ENCODE data around the gene CDHR2.
"Not testable (repeated sequence)": the region's sequence is repeated elsewhere in the genome, so short reads cannot be mapped to it uniquely, and the experiment has no call there.

The CDHR2 gene

GRCh38 chr5:176542596-176543427 is 6.3 kb upstream of the CDHR2 start:
- peak; percentile 61 for DNase-seq

DNA sequence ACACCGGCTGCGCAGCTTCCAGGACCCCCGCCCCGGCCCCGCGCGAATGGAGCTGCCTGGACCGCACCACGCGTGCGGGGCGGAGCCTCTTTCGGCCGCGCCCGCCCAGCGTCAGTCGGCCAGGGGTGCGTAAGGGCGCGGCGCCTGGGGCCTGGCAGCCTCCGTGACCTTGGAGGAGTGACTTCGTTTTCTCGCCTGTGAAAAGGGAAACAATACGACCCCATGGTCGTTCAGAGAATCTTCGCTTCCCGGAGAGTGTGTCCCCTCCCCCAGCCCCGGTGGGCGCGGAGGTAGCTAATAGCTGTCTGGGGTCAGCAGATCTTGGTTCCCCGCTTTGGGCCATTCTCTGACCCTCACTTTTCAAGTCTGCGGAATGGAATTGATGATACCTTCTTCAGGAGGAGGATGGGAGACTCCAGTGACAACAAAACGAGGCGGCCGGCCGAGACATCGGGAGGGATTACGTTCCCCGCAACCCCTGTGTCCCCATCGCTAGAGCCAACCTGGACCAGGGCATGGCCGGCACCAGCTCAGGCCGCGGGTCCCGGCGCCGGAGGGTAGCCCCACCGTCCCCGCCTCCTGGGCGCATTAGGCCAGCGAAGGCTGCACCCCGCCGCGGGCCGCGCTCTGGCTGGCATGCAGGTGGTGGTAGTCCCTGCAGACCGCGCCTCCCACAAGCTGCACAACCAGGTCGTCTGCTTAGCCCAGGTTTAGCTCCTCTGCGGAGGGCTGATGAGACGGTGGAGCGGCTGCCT is 5.5 kb upstream of the CDHR2 start:
- peak; percentile 61 for DNase-seq

- DNase-seq, result no peak
These were observed 3.8 kb upstream of the CDHR2 start for GRCh38 chr5:176545388-176545736.

DNA sequence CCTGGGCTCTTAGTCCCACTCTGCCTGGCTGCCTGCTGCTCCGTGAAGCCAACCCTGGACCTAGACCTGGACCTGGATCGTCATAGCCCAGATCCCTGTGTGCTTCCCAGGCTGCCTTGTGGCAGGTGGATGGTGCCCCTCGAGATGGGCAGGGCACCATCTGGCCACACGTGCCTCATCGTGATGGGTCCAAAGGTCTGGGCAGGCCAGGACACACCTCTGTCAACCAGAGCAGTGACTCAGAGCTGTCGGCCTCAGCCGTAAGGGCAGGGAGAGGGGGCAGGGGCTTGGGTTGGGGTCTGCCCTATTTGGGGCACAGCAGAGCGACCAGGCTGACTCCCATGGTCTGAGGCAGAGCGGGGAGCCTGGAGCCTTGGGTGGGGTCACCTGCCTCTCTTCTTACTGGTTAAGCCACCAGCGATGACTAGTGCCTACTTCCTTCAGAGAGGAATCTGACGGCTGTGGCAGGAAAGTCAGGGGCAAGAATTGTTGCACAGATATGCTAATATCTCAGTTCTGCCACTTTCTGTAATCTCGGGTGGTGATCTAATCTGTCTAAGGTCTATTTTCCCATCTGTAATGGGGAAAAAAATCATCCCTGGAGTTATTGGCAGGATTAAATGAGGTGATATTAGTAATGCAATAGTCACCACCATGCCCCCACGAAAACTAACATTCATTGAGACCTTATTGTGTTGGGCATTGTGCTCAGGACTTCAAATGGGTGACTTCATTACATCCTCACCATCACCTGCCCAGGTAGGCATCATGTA is 3.2 kb upstream of the CDHR2 start:
- DNase-seq, result no peak

DNA sequence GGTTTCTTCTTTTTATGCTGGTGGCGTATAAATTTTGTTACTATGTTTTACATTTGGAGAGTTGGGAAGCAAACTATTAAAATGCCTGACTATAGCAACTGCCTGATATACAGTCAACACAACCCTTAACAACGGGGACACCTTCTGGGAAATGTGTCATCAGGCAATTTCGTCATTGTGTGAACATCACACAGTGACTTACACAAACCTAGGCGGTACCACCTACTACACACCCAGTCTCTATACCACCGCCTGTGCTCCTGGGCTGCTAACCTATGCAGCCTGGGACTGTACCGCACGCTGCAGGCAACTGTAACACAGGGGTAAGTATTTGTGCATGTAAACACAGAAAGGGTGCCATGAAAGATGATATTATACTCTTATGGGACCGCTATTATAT is 1.3 kb upstream of the CDHR2 start:
- DNase-seq, result no peak

DNA sequence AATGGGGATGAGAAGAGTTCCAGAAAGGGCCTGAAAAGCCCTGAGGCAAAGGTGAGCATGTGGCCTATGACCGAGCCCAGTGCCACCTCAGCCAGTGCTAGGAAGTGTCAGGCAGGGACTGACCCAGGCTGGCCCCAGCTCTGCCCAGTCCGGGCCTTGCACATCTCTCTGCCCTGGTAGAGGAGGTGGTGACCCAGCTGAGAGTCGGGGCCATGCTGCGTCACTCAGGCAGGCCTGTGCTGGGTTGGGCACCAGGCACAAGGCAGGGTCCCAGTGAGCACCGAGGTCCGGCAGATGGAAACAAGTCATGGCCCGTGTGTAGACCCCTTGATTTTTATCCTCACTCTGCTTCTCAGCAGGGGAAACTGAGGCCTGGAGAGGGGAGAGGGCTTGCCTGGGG is 729 bp downstream of the CDHR2 start:
- DNase-seq, result no peak

DNA sequence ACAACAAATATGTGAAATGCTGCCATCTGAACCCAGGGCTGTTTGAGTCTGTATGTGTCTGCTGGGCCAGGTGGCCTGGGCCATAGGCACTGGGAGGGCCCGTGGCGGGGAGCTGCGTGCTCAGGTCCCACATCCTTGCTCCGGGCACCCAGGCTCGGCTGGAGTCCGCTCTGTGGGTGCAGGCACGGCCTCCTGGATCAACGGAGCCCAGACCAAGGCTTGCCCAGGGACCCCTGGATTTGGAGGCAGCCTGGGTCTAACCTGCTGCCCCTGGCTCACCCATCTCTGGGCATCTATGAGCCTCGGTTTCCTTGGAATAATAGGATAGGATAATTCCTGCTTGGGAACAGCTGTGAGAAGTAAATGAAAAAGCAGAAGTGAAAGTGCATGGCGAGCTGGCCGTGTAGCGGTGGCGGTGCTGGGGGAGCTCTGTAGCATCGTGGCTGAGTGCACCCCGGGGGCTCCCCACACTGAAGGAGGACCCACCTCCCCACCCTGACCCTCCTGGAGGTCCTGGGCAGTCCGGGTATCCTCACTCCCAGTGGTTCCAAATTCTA is 1.2 kb downstream of the CDHR2 start:
- no peak for DNase-seq

DNA sequence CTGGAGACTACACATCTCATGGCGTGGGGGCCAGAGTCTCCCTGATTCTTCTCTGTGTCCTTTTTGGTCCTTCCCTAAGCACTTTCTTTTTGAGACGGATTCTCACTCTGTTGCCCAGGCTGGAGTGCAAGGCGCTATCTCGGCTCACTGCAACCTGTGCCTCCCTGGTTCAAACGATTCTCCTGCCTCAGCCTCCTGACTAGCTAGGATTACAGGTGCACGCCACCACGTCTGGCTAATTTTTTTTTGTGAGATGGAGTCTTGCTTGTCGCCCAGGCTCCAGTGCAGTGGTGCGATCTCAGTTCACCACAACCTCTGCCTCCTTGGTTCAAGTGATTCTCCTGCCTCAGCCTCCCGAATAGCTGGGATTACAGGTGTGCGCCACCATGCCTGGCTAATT is 1.8 kb downstream of the CDHR2 start:
- DNase-seq, result not testable (repeated sequence)

GRCh38 chr5:176552332-176552869 is 3.3 kb downstream of the CDHR2 start:
- no peak for DNase-seq

DNA sequence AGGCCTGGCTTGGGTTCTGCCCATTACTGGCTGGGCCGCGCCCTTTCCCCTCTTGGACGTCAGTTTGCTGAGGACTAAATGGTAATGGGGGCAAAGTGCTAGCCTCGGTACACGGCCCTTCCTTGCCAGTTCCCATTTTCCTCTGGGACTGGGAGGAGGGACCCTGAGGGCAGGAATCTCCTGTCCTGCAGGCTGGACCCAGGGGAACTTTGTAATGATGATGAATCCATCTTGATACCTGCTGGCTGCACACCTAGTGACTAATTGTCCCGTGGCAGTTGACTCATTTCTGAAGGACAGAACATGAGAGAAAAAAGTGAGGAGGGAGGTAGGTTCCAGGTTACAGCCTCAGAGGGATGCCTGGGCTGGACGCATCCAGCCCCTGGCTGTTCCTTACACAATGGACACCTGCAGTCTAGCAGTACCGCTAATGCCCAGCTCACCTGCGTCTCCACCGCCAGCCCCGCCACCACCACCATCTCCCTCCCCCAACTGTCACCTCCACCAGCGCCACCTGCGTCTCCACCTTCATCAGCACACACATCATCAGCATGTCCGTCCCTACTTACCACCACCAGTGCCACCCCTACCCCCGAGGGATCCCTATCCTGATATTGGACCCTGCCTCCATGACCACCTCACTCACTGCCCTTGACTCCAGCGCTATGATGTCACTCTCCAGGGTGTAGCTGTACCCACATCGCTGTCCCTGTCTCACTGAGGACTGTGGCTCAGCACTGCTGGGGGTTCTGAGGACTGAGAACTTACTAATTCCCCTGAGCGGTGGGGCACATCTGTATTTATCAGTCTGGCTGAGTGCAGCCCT is 4.3 kb downstream of the CDHR2 start:
- no peak for DNase-seq

- DNase-seq, result no peak
These were observed 8.7 kb downstream of the CDHR2 start for GRCh38 chr5:176557846-176558245.

DNA sequence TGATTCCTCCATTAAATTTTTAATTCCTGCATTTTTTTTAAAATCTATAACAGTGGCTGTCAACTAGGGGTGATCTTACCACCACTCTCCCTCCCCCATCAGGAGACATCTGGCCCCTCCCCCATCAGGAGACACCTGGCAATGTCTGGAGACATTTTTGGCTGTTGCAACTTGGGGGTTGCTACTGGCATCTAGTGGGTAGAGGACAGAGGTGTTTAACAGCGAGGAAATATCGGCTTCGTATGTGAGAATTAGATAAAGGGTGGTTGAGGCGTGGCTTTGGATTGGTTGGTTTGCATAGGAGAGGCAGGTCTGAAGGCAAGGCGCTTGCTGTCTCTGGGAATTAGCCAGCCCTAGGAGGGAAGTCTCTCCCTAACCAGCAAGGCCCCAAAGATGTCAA is 10.5 kb downstream of the CDHR2 start:
- no peak for DNase-seq

DNA sequence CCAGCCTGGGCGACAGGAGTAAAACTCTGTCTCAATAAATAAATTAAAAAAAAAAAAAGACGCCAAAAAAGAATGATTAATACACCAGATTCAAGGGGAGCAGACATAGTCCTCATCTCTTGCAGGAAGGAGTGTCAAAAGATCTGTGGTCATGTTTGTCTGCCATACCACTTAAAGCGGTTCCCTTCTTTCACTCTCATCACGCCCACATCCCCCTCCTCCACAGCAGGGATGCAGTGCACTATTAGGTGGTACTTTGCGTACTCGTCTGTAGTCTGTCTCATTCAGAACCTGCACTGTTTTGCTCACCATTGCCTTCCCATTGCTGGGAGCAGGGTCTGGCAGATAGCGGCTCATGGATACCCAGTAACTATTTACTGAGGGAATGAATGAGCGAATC is 11.2 kb downstream of the CDHR2 start:
- no peak for DNase-seq

- no peak for DNase-seq
These were observed 12.1 kb downstream of the CDHR2 start for GRCh38 chr5:176561259-176561658.

GRCh38 chr5:176562189-176562588 is 13.0 kb downstream of the CDHR2 start:
- DNase-seq, result no peak

- no peak for DNase-seq
These were observed 14.9 kb downstream of the CDHR2 start for GRCh38 chr5:176564002-176564401.

- no peak for DNase-seq
These were observed 16.7 kb downstream of the CDHR2 start for GRCh38 chr5:176565760-176566288.

DNA sequence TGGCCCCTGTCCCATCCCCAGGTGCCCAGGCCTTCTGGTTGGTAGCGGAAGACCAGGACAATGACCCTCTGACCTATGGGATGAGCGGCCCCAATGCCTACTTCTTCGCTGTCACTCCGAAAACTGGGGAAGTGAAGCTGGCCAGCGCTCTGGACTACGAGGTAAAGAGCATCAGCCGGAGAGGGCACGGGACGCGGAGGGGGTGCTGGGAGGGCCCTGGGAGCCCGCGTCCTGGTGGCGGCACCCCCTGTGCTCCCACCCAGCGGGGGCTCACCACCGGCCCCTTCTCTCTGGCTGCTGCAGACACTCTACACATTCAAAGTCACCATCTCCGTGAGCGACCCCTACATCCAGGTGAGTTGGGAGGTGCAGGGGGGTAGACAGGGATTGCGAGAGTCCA is 19.5 kb downstream of the CDHR2 start:
- DNase-seq, result no peak

DNA sequence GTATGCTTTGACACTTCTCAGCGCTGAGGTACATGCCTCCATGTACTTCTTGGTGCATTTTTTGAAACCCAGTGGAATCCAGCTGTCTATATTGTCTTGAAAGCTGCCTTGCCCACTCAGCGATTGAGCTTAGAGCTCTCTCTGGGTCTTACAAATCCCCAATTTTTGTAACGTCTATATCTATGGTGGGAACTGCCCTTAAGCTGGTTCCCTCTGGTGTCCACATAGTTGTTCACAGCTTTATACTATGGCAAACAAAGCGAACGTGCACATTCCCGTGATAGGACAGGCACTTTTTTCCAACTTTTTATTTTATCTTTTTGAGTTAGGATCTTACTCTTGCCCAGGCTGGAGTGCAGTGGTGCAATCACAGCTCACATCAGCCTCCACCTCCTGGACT is 20.9 kb downstream of the CDHR2 start:
- DNase-seq, result no peak

DNA sequence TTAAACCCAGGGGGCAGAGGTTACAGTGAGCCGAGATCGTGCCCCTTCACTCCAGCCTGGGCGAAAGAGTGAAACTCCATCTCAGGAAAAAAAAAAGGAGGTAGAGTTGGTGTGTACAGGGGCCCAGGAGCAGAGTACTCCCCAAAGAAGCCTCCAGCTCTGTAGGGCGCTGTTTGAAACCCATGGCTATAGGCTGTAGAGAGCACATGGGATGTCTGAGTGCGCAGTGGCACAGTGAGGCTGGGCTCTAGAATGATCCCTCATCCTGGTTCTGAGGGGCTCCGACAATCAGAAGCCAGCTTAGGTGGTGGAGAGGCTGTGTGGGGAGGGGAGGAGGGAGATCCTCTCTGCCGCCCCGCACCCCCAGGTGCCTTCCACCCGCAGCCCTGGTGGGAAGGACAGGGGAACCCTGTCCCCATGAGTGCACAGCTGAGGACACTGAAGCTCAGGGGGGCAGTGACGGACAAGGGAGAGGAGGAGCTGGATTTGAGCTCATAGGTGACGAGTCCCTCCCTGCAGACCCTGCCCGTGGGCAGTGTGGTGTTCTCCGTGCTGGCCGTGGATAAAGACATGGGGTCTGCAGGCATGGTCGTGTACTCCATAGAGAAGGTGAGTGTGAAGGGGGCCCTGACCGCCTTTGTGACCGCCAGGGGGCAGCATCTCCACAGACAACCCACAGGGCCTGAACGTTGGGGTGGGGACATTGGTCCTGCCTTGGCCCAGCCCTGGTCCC is 24.6 kb downstream of the CDHR2 start:
- peak; percentile 63 for DNase-seq

GRCh38 chr5:176574297-176574591 is 25.1 kb downstream of the CDHR2 start:
- DNase-seq, result no peak
